HepG2 (cell line): ENCODE results near the gene GADD45B. TPM values are rescaled to one million over a fixed set of nuclear protein-coding genes. Genes with fewer than 3 reads are reported as not detected.

ENCODE experiments used
- CENPT ChIP-seq: sonication (generic); formaldehyde crosslinking; IDR thresholded peaks from 2 replicates; pipeline ENCODE4 v1.8.0; 2022; ENCODE audit warnings: low read depth, mild to moderate bottlenecking, moderate library complexity, missing genetic modification reagents
- ESRRA ChIP-seq: sonication (generic); formaldehyde crosslinking; IDR thresholded peaks from 2 replicates; pipeline ENCODE4 v1.5.1; 2020; ENCODE audit warnings: mild to moderate bottlenecking, low read depth, missing genetic modification reagents
- FOXA3 ChIP-seq: IDR thresholded peaks from 2 replicates; pipeline ENCODE4 v1.6.1; 2016; ENCODE audit warnings: missing genetic modification reagents, missing compliant biosample characterization
- KDM5A ChIP-seq: fragments of 200-600 bp; sonication (generic); IDR thresholded peaks from 2 replicates; pipeline ENCODE4 v1.7.0; 2018; ENCODE audit warnings: antibody characterized with exemption, mild to moderate bottlenecking, low read length, borderline replicate concordance
- MYC ChIP-seq: sonication (generic); formaldehyde crosslinking; IDR thresholded peaks from 2 replicates; pipeline ENCODE4 v1.9.0; 2021; ENCODE audit warnings: missing genetic modification reagents, borderline replicate concordance
- NFE2L2 ChIP-seq: fragments of 150-350 bp; IDR thresholded peaks from 2 replicates; pipeline ENCODE4 v1.6.1; 2014; ENCODE audit warnings: low read length
- PPARG ChIP-seq: conservative IDR thresholded peaks from 2 replicates; pipeline ENCODE4 v1.6.1; 2016; ENCODE audit warnings: missing biosample characterization, missing genetic modification reagents
- SKIL ChIP-seq: sonication (generic); formaldehyde crosslinking; IDR thresholded peaks from 2 replicates; pipeline ENCODE4 v1.8.0; 2022; ENCODE audit warnings: missing genetic modification reagents, mild to moderate bottlenecking, moderate library complexity, borderline replicate concordance
- SMARCE1 ChIP-seq: fragments of 450-650 bp; IDR thresholded peaks from 2 replicates; pipeline ENCODE4 v1.6.1; 2017; ENCODE audit warnings: borderline replicate concordance
- SRSF9 ChIP-seq: fragments of 200-400 bp; formaldehyde crosslinking; IDR thresholded peaks from 2 replicates; pipeline ENCODE4 v1.6.1; 2018; ENCODE audit warnings: borderline replicate concordance, mild to moderate bottlenecking, low read depth, low read length; ENCODE audit not compliant: insufficient read depth, poor library complexity, severe bottlenecking
- ZBTB38 ChIP-seq: sonication (generic); formaldehyde crosslinking; IDR thresholded peaks from 2 replicates; pipeline ENCODE4 v1.5.1; 2020; ENCODE audit warnings: mild to moderate bottlenecking, missing genetic modification reagents
- ZBTB49 ChIP-seq: sonication (generic); formaldehyde crosslinking; IDR thresholded peaks from 2 replicates; pipeline ENCODE4 v1.4.0; 2020; ENCODE audit warnings: missing genetic modification reagents, borderline replicate concordance
- ZFP62 ChIP-seq: sonication (generic); formaldehyde crosslinking; IDR thresholded peaks from 2 replicates; pipeline ENCODE4 v1.4.0; 2020; ENCODE audit warnings: missing genetic modification reagents
- ZKSCAN8 ChIP-seq: IDR thresholded peaks from 2 replicates; pipeline ENCODE4 v1.6.1; 2016; ENCODE audit warnings: borderline replicate concordance, missing genetic modification reagents, missing compliant biosample characterization
- ZNF10 ChIP-seq: sonication (generic); formaldehyde crosslinking; IDR thresholded peaks from 2 replicates; pipeline ENCODE4 v1.4.0; 2020; ENCODE audit warnings: mild to moderate bottlenecking, low read depth, missing genetic modification reagents, borderline replicate concordance
- ZNF207 ChIP-seq: fragments of 450-650 bp; IDR thresholded peaks from 2 replicates; pipeline ENCODE4 v1.6.1; 2016; ENCODE audit warnings: antibody characterized with exemption, borderline replicate concordance
- ZNF260 ChIP-seq: sonication (generic); formaldehyde crosslinking; IDR thresholded peaks from 2 replicates; pipeline ENCODE4 v1.4.0; 2020; ENCODE audit warnings: missing genetic modification reagents, low read depth, mild to moderate bottlenecking, borderline replicate concordance
- ZNF460 ChIP-seq: sonication (generic); formaldehyde crosslinking; IDR thresholded peaks from 2 replicates; pipeline ENCODE4 v1.5.1; 2020; ENCODE audit warnings: missing genetic modification reagents, mild to moderate bottlenecking, borderline replicate concordance
- ZNF747 ChIP-seq: sonication (generic); formaldehyde crosslinking; IDR thresholded peaks from 2 replicates; pipeline ENCODE4 v1.8.1; 2023; ENCODE audit warnings: missing genetic modification reagents, mild to moderate bottlenecking, borderline replicate concordance
- ZNF841 ChIP-seq: sonication (generic); formaldehyde crosslinking; IDR thresholded peaks from 2 replicates; pipeline ENCODE4 v1.8.1; 2023; ENCODE audit warnings: missing genetic modification reagents, borderline replicate concordance
- ZSCAN9 ChIP-seq: IDR thresholded peaks from 2 replicates; pipeline ENCODE4 v1.6.1; 2016; ENCODE audit warnings: borderline replicate concordance
- polyA plus RNA-seq, 8 experiments: library from polyadenylated mRNA; depleted of rRNA in 3 of 8; stranded (reverse) in 7 of 8; unstranded in 1 of 8; fragments of >200 nt; fragmentation: Illumina TruSeq in 4 of 8; extraction: Trizol in 4 of 8; gene quantifications; 2 replicates each; pipeline versions ENCODE4 v1.2.1 to v1.2.3, GENCODE V29; 2011 to 2016; ENCODE audit warnings: low read depth in 4 of 8, missing spikeins in 1 of 8, mixed read lengths in 1 of 8; ENCODE audit not compliant: insufficient read depth in 1 of 8
- total RNA-seq, 5 experiments: library from RNA; depleted of rRNA; stranded (reverse); fragments of >200 nt; fragmentation: Illumina TruSeq; extraction: Trizol; gene quantifications; 2 replicates each; pipeline ENCODE4 v1.2.3, GENCODE V29; 2016; ENCODE audit warnings: low read depth in 1 of 5
- TF ChIP-seq, protein P1 (sequence below): sonication (generic); formaldehyde crosslinking; IDR thresholded peaks from 2 replicates; pipeline ENCODE4 v1.4.0; 2020; ENCODE audit warnings: mild to moderate bottlenecking, missing genetic modification reagents
- TF ChIP-seq, protein P2 (sequence below): sonication (generic); formaldehyde crosslinking; conservative IDR thresholded peaks from 2 replicates; pipeline ENCODE4 v1.4.0; 2020; ENCODE audit warnings: missing genetic modification reagents

The GADD45B gene
- total and polyA plus RNA-seq, 2 of the 13 experiments (the other 11 are each of a cell fraction or from before 2014, with no cell fraction given): 4.6 to 34.1 TPM

DNA sequence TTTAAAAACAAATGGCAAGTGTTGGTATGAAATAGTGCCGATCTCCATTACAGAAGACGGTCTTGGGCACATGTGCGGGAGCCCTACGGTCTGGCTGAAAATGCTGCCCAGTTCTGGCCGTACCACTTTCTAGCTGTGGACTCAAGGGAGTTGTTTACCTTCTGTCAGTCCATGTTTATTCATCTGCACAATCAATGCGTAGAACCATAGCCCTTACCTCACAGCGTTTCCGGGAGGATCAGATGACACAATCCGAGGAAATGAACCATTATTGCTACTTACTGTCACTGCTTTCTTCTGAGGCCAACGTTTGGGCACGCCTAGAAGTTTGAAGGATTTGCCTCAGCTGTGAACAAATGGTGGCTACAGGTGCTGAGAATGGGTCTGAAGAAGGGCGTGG lies 31.2 kb downstream of the GADD45B start (continued):
- TF ChIP-seq, protein P1, sequence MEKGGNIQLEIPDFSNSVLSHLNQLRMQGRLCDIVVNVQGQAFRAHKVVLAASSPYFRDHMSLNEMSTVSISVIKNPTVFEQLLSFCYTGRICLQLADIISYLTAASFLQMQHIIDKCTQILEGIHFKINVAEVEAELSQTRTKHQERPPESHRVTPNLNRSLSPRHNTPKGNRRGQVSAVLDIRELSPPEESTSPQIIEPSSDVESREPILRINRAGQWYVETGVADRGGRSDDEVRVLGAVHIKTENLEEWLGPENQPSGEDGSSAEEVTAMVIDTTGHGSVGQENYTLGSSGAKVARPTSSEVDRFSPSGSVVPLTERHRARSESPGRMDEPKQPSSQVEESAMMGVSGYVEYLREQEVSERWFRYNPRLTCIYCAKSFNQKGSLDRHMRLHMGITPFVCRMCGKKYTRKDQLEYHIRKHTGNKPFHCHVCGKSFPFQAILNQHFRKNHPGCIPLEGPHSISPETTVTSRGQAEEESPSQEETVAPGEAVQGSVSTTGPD (CRISPR knock-in tag): no peak
- TF ChIP-seq SMARCE1 (no peak), ZNF747 (no peak), KDM5A (no peak), NFE2L2 (no peak), ZSCAN9 (CRISPR knock-in tag) (0 out of 2 replicates have a peak, but pooled peaks have one; percentile 44), ZFP62 (no peak), ZNF460 (CRISPR knock-in tag) (no peak), ZBTB38 (CRISPR knock-in tag) (no peak; the same call in 1 of the 2 replicates), FOXA3 (CRISPR knock-in tag) (peak; percentile 99), SKIL (CRISPR knock-in tag) (peak; percentile 70; the same call in 1 of the 2 replicates), ZBTB49 (no peak), CENPT (CRISPR knock-in tag) (no peak), ZNF841 (CRISPR knock-in tag) (no peak), PPARG (CRISPR knock-in tag) (no peak), SRSF9 (no peak), ZNF10 (CRISPR knock-in tag) (no peak), ZNF207 (no peak), MYC (CRISPR knock-in tag) (no peak; the same call in 1 of the 2 replicates), ZKSCAN8 (CRISPR knock-in tag) (no peak), ESRRA (0 out of 2 replicates have a peak, but pooled peaks have one; percentile 24), ZNF260 (no peak)
- TF ChIP-seq, protein P2, sequence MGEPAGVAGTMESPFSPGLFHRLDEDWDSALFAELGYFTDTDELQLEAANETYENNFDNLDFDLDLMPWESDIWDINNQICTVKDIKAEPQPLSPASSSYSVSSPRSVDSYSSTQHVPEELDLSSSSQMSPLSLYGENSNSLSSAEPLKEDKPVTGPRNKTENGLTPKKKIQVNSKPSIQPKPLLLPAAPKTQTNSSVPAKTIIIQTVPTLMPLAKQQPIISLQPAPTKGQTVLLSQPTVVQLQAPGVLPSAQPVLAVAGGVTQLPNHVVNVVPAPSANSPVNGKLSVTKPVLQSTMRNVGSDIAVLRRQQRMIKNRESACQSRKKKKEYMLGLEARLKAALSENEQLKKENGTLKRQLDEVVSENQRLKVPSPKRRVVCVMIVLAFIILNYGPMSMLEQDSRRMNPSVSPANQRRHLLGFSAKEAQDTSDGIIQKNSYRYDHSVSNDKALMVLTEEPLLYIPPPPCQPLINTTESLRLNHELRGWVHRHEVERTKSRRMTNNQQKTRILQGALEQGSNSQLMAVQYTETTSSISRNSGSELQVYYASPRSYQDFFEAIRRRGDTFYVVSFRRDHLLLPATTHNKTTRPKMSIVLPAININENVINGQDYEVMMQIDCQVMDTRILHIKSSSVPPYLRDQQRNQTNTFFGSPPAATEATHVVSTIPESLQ: no peak
